GM19455 (cell line): ENCODE results near the gene RACGAP1.
"Not testable (repeated sequence)": the region's sequence is repeated elsewhere in the genome, so short reads cannot be mapped to it uniquely, and the experiment has no call there.

Experiments used
- ATAC-seq: cut with Tn5 transposase; IDR thresholded peaks from one replicate; pipeline ENCODE4 v1.9.1; 2021; ENCODE audit not compliant: unreplicated experiment

RACGAP1 gene

GRCh38 chr12:50032515-50032853 is 7.2 kb upstream of the RACGAP1 start:
- no peak for ATAC-seq

- ATAC-seq: not testable (repeated sequence)
Observed at GRCh38 chr12:50030449-50030848, 5.2 kb upstream of the RACGAP1 start.

GRCh38 chr12:50026691-50027090 is 1.4 kb upstream of the RACGAP1 start:
- ATAC-seq: no peak

- ATAC-seq: peak; percentile 27
Observed at GRCh38 chr12:50024805-50025186, 498 bp downstream of the RACGAP1 start.

GRCh38 chr12:50024227-50024626 is 1.1 kb downstream of the RACGAP1 start:
- no peak for ATAC-seq

- ATAC-seq: no peak
Observed at GRCh38 chr12:50022903-50023302, 2.4 kb downstream of the RACGAP1 start.

GRCh38 chr12:50021031-50021430 is 4.3 kb downstream of the RACGAP1 start:
- no peak for ATAC-seq

GRCh38 chr12:50019524-50019923 is 5.8 kb downstream of the RACGAP1 start:
- no peak for ATAC-seq

- no peak for ATAC-seq
Observed at GRCh38 chr12:50018968-50019367, 6.3 kb downstream of the RACGAP1 start.

GRCh38 chr12:50018154-50018553 is 7.1 kb downstream of the RACGAP1 start:
- no peak for ATAC-seq

- ATAC-seq: no peak
Observed at GRCh38 chr12:50017641-50018040, 7.7 kb downstream of the RACGAP1 start.

GRCh38 chr12:50016501-50017475 is 8.5 kb downstream of the RACGAP1 start:
- no peak for ATAC-seq

GRCh38 chr12:50014342-50014741 is 11.0 kb downstream of the RACGAP1 start:
- no peak for ATAC-seq

- ATAC-seq: no peak
Observed at GRCh38 chr12:50013361-50014147, 11.7 kb downstream of the RACGAP1 start.

- no peak for ATAC-seq
Observed at GRCh38 chr12:50006754-50007442, 18.4 kb downstream of the RACGAP1 start.

GRCh38 chr12:50006280-50006679 is 19.0 kb downstream of the RACGAP1 start:
- no peak for ATAC-seq

- no peak for ATAC-seq
Observed at GRCh38 chr12:50005175-50005574, 20.1 kb downstream of the RACGAP1 start.

- no peak for ATAC-seq
Observed at GRCh38 chr12:50004696-50005095, 20.6 kb downstream of the RACGAP1 start.

GRCh38 chr12:50003595-50003994 is 21.7 kb downstream of the RACGAP1 start:
- ATAC-seq: no peak

GRCh38 chr12:49998453-49998852 is 26.8 kb downstream of the RACGAP1 start:
- ATAC-seq: no peak

GRCh38 chr12:49990273-49990672 is 35.0 kb downstream of the RACGAP1 start:
- ATAC-seq: no peak
